Motor neuron (in vitro differentiated cells): Measurements from ENCODE around the gene CTH. TPM values are rescaled to one million over a fixed set of nuclear protein-coding genes. Genes with fewer than 3 reads are reported as not detected.
"Not testable (repeated sequence)": the region's sequence is repeated elsewhere in the genome, so short reads cannot be mapped to it uniquely, and the experiment has no call there.

ENCODE experiments used
- ATAC-seq, 8 experiments: fragments of 200-7000 bp; cut with Tn5 transposase; replicated peaks in 6 of 8; 2 replicates each; pipeline ENCODE4 v1.8.0; 2021; ENCODE audit warnings: mild to moderate bottlenecking in 8 of 8, moderate library complexity in 8 of 8
- H3K27ac ChIP-seq, 2 donors: fragments of 250-450 bp; sonication (Bioruptor Pico); 2 replicates each; pipeline ENCODE4 v1.9.0; 2021; ENCODE audit warnings: antibody characterized with exemption in 2 of 2, mild to moderate bottlenecking in 2 of 2, moderate library complexity in 1 of 2
- H3K4me1 ChIP-seq, 2 donors: fragments of 250-450 bp; sonication (Bioruptor Pico); replicated peaks in 1 of 2; 2 replicates each; pipeline ENCODE4 v1.6.1; 2021; ENCODE audit warnings: antibody characterized with exemption in 2 of 2, mild to moderate bottlenecking in 2 of 2, moderate library complexity in 1 of 2
- H3K4me3 ChIP-seq, 5 donors: fragments of 250-450 bp; sonication (Bioruptor Pico); 2 replicates each; pipeline ENCODE4 v1.9.0; 2021; ENCODE audit warnings: antibody characterized with exemption in 5 of 5, mild to moderate bottlenecking in 5 of 5, moderate library complexity in 4 of 5
- WGBS, 10 experiments: fragments of 450-650 bp; shearing (Covaris generic); methylation state at CpG; one replicate each; pipeline ENCODE4 v1.0.0; 2022; 5-methylcytosine and 5-hydroxymethylcytosine counted together
- in situ Hi-C, 9 experiments: fragments of 400-800 bp; cut with MboI; loops; one replicate each; pipeline ENCODE4 v1.15.0; 2021; ENCODE audit warnings: low sequenced_read_pairs in 9 of 9, low pct_unique_long_range_greater_than_20kb in 2 of 9; ENCODE audit not compliant: unreplicated experiment in 9 of 9
- total RNA-seq, 8 experiments: library from RNA; unstranded; fragments of 300-600 nt; gene quantifications; 2 replicates each; pipeline versions ENCODE4 v1.2.3 to v1.2.4, GENCODE V29; 2022

CTH gene
- total RNA-seq = 10 to 100 TPM in 5 of 8 experiments, 1 to 10 TPM in 3; 8.3 to 29.7 (median 11.8) TPM

- 0 to 11% (median 1%) methylated on average over 2 to 44 of the region's 48 CpGs; no CpG with 5 or more reads in 1 of the 10 experiments for WGBS, 10 experiments
- Histone ChIP-seq H3K4me3 (peak within 1 kb of the TSS; percentile 57 to 85 (median 73)), H3K27ac (peak within 1 kb of the TSS; percentile 72 to 83), H3K4me1 (peaks cover 8 to 10% of the 10 kb centered on the region in 2 donors)
- peak; percentile 94 to 98 (median 97) for ATAC-seq
- in situ Hi-C loops = no loop called here
These were observed at the start of gene CTH for GRCh38 chr1:70410604-70411359. TSS of gene CTH (plus strand) at chr1:70411268. CDS start at chr1:70411416, 148 bp downstream.

GRCh38 chr1:70361727-70362398 is 49.2 kb upstream of the CTH start:
- H3K27ac ChIP-seq = peak overlapping the region in 1 of 2 donors; percentile 30
- in situ Hi-C loops = no loop called here
- H3K4me1 ChIP-seq = peaks cover 7 to 14% of the 10 kb centered on the region in 2 donors
- peak in 2 of 8 experiments; percentile 33 to 38 for ATAC-seq
- no peak overlapping the region for H3K4me3 ChIP-seq
- WGBS, 10 experiments = 28 to 77% (median 53%) methylated on average over 1 to 3 of the region's 3 CpGs

GRCh38 chr1:70364439-70364838 is 46.6 kb upstream of the CTH start:
- Histone ChIP-seq H3K4me1 (peaks cover 7 to 14% of the 10 kb centered on the region in 2 donors), H3K4me3 (no peak overlapping the region), H3K27ac (no peak overlapping the region)
- in situ Hi-C loops = no loop called here
- WGBS, 10 experiments = 80 to 100% (median 94%) methylated on average over 2 to 3 of the region's 3 CpGs; no CpG with 5 or more reads in 2 of the 10 experiments
- ATAC-seq = no peak

- H3K27ac ChIP-seq, in situ Hi-C loops, H3K4me3 ChIP-seq: not testable (repeated sequence)
- peaks cover 7 to 11% of the 10 kb centered on the region in 2 donors for H3K4me1 ChIP-seq
- peak in 3 of 8 experiments; percentile 59 to 71 (median 70) for ATAC-seq
- WGBS, 10 experiments = 38 to 98% (median 86%) methylated on average over 2 to 4 of the region's 4 CpGs; no CpG with 5 or more reads in 1 of the 10 experiments
These were observed 44.6 kb upstream of the CTH start for GRCh38 chr1:70366425-70366952.

GRCh38 chr1:70366997-70367396 is 44.1 kb upstream of the CTH start:
- H3K4me3 ChIP-seq, H3K27ac ChIP-seq, in situ Hi-C loops, H3K4me1 ChIP-seq, ATAC-seq: not testable (repeated sequence)
- 50 to 100% (median 94%) methylated on average over 2 to 3 of the region's 3 CpGs; no CpG with 5 or more reads in 2 of the 10 experiments for WGBS, 10 experiments

- not testable (repeated sequence) for H3K27ac ChIP-seq
- WGBS, 10 experiments = 70 to 94% (median 88%) methylated on average over 1 to 5 of the region's 5 CpGs; no CpG with 5 or more reads in 2 of the 10 experiments
These were observed 43.7 kb upstream of the CTH start for GRCh38 chr1:70367397-70367796.

GRCh38 chr1:70371586-70371985 is 39.5 kb upstream of the CTH start:
- ATAC-seq, H3K27ac ChIP-seq, H3K4me3 ChIP-seq, in situ Hi-C loops, H3K4me1 ChIP-seq: not testable (repeated sequence)
- WGBS, 10 experiments = 60 to 100% (median 90%) methylated on average over 1 to 3 of the region's 3 CpGs

More at GRCh38 chr1:70367397-70367796, 43.7 kb upstream of the CTH start:
- H3K4me1 ChIP-seq, in situ Hi-C loops, ATAC-seq, H3K4me3 ChIP-seq: not testable (repeated sequence)

GRCh38 chr1:70372426-70372825 is 38.6 kb upstream of the CTH start:
- Histone ChIP-seq H3K4me3 (no peak overlapping the region), H3K4me1 (no peaks in the 10 kb centered on the region), H3K27ac (no peak overlapping the region)
- in situ Hi-C loops = no loop called here
- ATAC-seq = no peak
- 72 to 100% (median 96%) methylated on average over 1 to 4 of the region's 4 CpGs for WGBS, 10 experiments

GRCh38 chr1:70373580-70373979 is 37.5 kb upstream of the CTH start:
- ATAC-seq = peak in 1 of 8 experiments; percentile 37
- in situ Hi-C loops, H3K4me1 ChIP-seq, H3K4me3 ChIP-seq, H3K27ac ChIP-seq: not testable (repeated sequence)
- WGBS, 10 experiments = 67 to 100% (median 86%) methylated on average over 1 to 2 of the region's 2 CpGs; no CpG with 5 or more reads in 3 of the 10 experiments

- no peak overlapping the region for H3K27ac ChIP-seq
- H3K4me1 ChIP-seq = no peaks in the 10 kb centered on the region
- H3K4me3 ChIP-seq = no peak overlapping the region
- ATAC-seq = no peak
- WGBS, 10 experiments = 73 to 100% (median 83%) methylated on average over 2 to 6 of the region's 6 CpGs; no CpG with 5 or more reads in 1 of the 10 experiments
- in situ Hi-C loops = no loop called here
These were observed 34.9 kb upstream of the CTH start for GRCh38 chr1:70376196-70376595.

GRCh38 chr1:70382682-70383081 is 28.4 kb upstream of the CTH start:
- Histone ChIP-seq H3K4me1 (no peaks in the 10 kb centered on the region), H3K27ac (no peak overlapping the region), H3K4me3 (no peak overlapping the region)
- in situ Hi-C loops = no loop called here
- ATAC-seq = no peak

GRCh38 chr1:70383483-70383882 is 27.6 kb upstream of the CTH start:
- Histone ChIP-seq H3K27ac (no peak overlapping the region), H3K4me3 (no peak overlapping the region), H3K4me1 (no peaks in the 10 kb centered on the region)
- in situ Hi-C loops = no loop called here
- ATAC-seq = peak in 1 of 8 experiments; percentile 59
- WGBS, 10 experiments = 29 to 100% (median 87%) methylated on average over 1 to 3 of the region's 3 CpGs

- in situ Hi-C loops = no loop called here
- no peak overlapping the region for H3K27ac ChIP-seq
- ATAC-seq = no peak
- no peaks in the 10 kb centered on the region for H3K4me1 ChIP-seq
- 65 to 100% (median 92%) methylated on average over 1 to 2 of the region's 2 CpGs; no CpG with 5 or more reads in 1 of the 10 experiments for WGBS, 10 experiments
- no peak overlapping the region for H3K4me3 ChIP-seq
These were observed 26.5 kb upstream of the CTH start for GRCh38 chr1:70384542-70384941.
